NCI-H2171 treated with DMSO at 0.1 percent for 48 hours (cell line): ENCODE data around the gene RBM4B.

ENCODE experiments used
- DNase-seq: peaks from one replicate; lab custom pipeline; 2025; lab: John Stamatoyannopoulos, UW

The RBM4B gene

GRCh38 chr11:66686801-66687750, 9.4 kb upstream of the RBM4B start:
- DNase-seq: peak; percentile 12

DNA sequence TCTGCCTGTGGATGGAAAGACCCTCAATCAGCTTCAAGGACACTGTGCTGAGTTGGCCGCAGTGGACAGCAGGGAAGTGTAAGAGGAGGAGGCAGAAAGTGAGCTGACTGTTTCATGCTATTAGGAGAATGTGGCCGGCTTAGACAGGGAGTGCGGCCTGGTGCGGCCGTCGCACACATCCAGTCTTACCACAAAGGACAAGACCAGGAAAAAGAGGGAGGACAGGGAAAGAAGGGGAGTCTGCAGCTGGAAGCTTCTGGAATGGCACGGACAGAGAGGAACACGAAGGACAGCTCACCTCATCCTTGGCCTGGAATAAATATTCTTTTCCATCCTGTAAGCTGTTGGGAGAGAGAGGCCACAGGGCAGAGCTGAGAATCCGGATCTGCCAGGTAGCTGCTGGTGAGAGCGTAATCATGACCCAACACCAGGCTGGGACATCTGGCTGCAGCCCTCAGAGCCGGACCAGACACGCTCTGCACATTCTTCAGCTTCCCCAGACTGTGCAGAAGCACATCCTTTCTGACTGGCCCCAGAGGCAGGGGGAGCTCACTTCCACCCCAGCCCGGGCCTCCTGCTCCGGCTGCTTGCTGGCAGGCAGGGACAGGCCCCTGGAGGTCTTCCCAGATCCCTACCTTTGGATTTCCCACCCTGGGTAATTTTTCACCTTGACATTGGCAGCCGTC, 8.6 kb upstream of the RBM4B start:
- no peak for DNase-seq

DNA sequence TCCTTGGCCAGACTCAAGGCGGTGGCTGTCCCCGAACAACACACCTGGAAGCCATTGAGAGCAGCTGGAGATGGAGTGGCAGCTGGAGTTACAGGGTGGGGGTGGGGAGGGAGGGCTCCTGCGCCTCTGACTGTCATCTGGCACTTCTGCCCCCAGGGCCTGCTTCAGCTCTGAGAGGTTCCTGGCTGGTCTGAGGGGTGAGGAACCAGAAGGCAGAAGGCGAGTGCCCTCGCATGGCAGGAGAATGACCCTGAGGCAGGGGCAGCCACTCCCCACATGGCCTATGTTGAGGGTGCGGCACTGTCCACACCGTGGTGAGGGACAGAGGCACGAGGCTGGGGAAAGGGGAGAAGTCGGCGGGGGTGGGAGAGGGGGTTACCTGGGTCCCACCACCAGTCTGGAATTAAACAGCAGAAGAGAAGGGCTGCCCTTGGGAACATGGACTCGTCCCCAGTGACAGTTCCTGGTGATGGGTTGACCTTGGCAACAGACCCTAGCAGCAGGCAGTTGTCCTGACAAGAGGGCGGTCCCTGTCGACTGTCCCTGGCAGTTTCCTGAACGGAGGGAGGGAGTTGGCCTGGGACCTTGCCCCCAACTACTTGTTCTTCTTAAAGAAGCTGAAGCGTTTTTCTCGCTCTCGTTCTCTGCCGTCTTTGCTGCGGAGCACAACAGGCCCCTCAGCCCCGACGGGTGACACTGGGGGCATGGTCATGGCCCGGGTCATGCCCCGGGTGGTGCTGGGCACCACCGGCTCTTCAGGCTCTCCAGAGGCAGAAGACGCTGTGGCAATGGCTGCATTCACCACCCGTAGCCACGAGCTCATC, 7.8 kb upstream of the RBM4B start:
- DNase-seq: peak; percentile 41

- DNase-seq: no peak
These were observed 6.9 kb upstream of the RBM4B start for GRCh38 chr11:66684635-66685034.

DNA sequence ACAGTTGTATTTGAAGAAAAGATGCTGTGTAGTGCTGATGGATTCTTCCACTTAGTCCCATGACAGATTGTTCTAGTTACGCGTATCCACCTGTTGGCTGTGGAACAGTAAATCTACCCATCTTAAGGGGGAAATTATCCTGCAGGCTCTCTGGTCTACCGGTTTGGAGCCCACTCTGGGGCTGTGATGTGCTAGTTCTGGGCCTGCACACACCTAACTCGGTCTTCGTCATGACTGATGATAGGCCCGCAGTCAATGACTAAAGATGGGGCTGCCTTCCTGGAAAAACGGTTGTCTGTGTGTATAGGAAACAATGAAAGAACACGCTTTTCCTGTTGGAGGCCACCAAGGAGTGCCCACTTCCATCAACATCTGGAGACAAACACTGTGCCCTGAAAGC, 6.2 kb upstream of the RBM4B start:
- DNase-seq: no peak

GRCh38 chr11:66680966-66681645, 3.4 kb upstream of the RBM4B start:
- DNase-seq: no peak

DNA sequence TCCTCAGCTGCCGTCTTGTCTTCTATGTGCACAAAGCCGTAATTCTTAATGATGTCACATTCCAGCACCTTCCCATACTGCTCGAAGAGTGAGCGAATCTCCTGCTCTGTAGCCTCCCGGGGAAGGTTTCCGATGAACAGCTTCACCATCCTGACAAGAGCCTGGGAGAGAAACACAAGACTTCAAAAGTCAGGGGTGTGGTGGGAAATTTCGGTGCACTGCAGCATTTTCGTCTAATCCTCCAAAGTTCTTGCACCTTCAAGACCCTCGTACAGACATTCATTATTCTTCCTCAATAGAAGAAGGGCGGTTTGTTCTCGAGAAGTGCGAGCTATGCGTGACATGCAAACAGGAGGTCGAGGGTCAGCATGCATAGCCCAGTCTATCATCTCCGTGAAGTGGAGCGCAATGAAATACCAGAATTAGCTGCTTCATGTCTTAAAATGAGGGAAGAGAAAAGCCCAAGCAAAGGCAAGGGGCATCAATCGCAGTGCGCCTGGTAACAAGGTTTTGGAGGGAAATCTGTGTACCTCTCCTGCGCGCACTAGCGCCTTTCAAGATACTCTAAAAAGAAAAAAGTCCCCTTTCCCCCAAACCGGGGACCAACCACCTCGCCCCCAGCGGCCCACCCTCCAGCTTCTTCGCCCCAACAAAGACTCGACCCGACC, 622 bp downstream of the RBM4B start:
- DNase-seq: no peak

DNA sequence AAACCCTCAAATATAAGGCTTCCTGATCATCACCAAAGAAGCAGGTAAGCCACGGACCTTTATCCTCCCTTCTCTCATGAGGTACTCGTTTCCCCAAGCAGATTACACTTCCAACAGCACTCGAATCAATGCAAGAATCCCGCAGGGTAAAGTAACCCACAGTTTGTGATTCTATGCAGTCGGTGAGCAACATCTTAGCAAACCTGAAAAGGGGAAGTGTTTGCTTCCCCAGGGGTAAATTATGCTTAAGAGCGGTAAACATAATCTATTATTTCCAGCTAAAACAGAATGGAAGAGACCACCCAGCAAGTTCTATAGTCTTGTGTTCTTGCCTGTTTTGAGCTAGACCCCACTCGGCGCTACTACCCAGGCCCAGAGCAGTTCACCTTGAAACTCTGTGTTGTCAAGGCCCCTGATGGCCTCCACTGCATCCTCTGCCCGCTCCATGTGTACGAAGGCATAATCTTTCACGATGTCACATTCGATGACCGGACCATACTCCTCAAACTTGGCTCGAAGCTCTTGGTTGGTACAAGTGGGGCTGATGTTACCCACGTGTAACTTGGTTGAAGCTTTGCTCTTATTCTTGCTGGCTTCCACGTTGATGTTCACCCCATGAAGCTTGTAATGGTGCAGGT, 1.3 kb downstream of the RBM4B start:
- DNase-seq: no peak

DNA sequence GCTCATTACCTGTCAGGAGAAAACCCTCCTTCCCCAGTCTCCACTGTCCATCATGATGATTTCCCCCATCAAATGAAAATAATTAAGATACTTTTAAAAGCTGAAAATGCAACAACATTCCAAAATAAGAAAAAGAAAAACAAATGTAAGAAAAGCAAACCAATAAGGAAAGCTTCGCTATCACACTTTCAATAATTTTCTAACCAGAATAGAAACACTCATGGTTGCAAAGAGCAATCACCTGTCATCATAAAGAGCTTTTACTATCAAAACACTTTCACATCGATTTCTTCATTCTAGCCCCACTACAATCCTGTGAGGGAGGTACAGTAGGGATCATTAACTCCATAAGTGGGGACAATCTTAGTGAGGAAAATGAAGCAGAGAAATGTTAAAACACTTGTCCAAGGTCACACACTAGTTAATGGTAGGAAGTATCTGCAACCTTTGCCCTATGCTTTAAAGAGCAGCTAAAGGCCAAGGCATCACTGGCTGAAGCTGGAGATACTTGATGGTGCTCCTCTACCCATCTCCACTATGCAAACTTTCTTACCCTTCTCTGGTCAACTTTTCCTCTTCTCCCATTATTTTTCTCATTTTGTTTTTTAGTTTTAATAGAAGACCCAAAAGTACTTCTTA, 2.6 kb downstream of the RBM4B start:
- DNase-seq: no peak

- DNase-seq: no peak
These were observed 6.9 kb downstream of the RBM4B start for GRCh38 chr11:66670816-66671215.

GRCh38 chr11:66665369-66665768, 12.3 kb downstream of the RBM4B start:
- DNase-seq: no peak

DNA sequence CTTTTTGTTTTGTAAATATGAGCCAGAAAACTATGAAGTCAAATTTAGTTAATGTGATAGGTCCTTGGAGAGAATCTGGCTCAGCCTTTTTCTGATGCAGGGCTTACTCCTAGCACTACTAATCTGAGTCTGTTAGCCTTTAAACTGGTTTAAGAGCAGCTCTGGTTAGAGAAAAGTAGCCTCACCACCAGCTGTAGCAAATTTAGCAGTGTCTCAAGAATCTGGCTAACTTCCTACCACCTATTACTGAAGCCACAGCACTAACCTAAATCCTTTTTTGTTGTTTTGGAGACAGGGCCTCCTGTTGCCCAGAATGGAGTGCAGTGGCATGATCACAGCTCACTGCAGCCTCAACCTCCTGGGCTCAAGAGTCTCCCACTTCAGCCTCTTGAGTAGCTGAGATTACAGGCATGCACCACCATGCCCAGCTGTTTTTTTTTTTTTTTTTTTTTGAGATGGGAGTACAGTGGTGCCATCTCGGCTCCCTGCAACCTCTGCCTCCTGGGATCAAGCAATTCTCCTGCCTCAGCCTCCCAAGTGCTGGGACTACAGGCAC, 13.9 kb downstream of the RBM4B start:
- DNase-seq: no peak

- DNase-seq: no peak
These were observed 17.9 kb downstream of the RBM4B start for GRCh38 chr11:66659763-66660162.

DNA sequence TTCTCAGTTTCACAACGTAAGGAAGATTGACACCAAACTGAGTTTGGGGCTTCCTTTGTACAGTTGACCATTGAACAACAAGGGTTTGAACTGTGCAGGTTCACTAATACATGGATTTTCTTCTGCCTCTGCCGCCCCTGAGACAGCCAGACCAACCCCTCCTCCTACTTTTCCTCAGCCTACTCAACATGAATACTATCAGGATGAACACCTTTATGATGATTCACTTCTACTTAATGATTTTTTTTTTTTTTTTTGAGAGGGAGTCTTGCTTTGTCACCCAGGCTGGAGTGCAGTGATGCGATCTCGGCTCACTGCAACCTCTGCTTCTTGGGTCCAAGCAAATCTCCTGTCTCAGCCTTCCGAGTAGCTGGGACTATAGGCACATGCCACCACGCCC, 24.6 kb downstream of the RBM4B start:
- no peak for DNase-seq

DNA sequence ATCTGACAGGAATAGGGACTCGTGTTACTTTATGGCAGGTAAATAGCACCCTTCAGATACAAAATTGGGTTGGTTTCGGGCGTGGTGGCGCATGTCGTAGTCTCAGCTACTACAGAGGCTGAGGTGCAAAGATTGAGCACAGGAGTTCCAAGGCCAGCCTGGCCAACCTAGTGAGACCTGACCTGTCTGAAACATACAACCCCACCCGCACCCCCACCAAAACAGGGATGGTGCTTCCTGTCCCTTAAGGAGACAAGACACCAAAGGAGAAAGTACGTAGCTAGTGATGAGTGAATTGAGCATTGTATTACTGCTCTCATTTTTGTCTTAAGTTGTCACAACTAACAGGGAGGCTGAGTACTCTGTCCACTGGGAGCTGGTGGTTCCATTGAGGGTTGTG, 25.0 kb downstream of the RBM4B start:
- no peak for DNase-seq

DNA sequence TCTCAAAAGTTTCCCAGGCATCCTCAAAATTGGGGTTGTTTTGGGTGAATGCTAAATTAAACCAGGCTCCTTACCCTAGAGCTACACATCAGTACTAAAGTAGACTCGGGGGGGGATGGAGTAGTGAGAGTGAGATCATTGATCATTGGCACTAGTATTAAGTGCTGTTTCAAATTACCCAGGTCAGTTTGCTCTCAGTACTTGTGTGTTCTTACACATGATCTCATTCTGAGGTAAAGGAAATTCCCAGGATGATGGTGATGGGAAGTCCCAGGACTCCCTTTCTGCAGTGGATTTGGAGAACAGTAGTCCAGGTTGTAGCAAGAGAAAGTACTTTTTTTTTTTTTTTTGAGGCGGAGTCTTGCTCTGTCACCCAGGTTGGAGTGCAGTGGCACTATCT, 26.7 kb downstream of the RBM4B start:
- no peak for DNase-seq

GRCh38 chr11:66649903-66650302, 27.8 kb downstream of the RBM4B start:
- no peak for DNase-seq

- DNase-seq: no peak
These were observed 30.9 kb downstream of the RBM4B start for GRCh38 chr11:66646828-66647227.

- no peak for DNase-seq
These were observed 33.8 kb downstream of the RBM4B start for GRCh38 chr11:66643745-66644437.
